MCF 10A (cell line): ENCODE measurements around the gene RAB36. TPM values are rescaled to one million over a fixed set of nuclear protein-coding genes. Genes with fewer than 3 reads are reported as not detected.

Experiments used
- BruUV-seq: library from RNA; stranded (reverse); fragments of 400-500 nt; replicated peaks from 2 replicates; lab custom pipeline; 2021; lab: Mats Ljungman, UMichigan
- CTCF ChIA-PET: fragments of 300-600 bp; sonication (Branson Sonifier 250); formaldehyde crosslinking; extraction: SDS; loops from one replicate; lab custom pipeline; 2021; ENCODE audit warnings: antibody characterized with exemption, inconsistent platforms; lab: Yijun Ruan, JAX
- POLR2A ChIA-PET: fragments of 300-600, 350-650 bp; sonication (Branson Sonifier 250); formaldehyde crosslinking; extraction: SDS; loops from one replicate; lab custom pipeline; 2020; ENCODE audit warnings: antibody characterized with exemption, inconsistent platforms; lab: Yijun Ruan, JAX
- DNase-seq: peaks from one replicate; pipeline ENCODE4 v3.0.0-alpha.2; 2018; ENCODE audit not compliant: unreplicated experiment
- H3K27ac Mint-ChIP-seq: one replicate; pipeline ENCODE4 v1.8.0; 2022; ENCODE audit warnings: mild to moderate bottlenecking, low read depth, mixed read lengths; ENCODE audit not compliant: unreplicated experiment
- H3K27me3 Mint-ChIP-seq: one replicate; pipeline ENCODE4 v1.8.0; 2022; ENCODE audit warnings: mixed read lengths; ENCODE audit not compliant: insufficient read depth, unreplicated experiment
- H3K36me3 Mint-ChIP-seq: one replicate; pipeline ENCODE4 v1.8.0; 2022; ENCODE audit warnings: mild to moderate bottlenecking, moderate library complexity, mixed read lengths; ENCODE audit not compliant: insufficient read depth, unreplicated experiment
- H3K4me1 Mint-ChIP-seq: one replicate; pipeline ENCODE4 v1.8.0; 2022; ENCODE audit warnings: mixed read lengths; ENCODE audit not compliant: insufficient read depth, unreplicated experiment
- H3K4me3 Mint-ChIP-seq: one replicate; pipeline ENCODE4 v1.8.0; 2022; ENCODE audit warnings: mild to moderate bottlenecking, moderate library complexity, mixed read lengths; ENCODE audit not compliant: unreplicated experiment
- H3K9me3 Mint-ChIP-seq: one replicate; pipeline ENCODE4 v1.8.0; 2022; ENCODE audit warnings: mixed read lengths; ENCODE audit not compliant: unreplicated experiment
- CTCF ChIP-seq: fragments of 200-600 bp; IDR thresholded peaks from one replicate; pipeline ENCODE4 v1.8.0; 2022; ENCODE audit warnings: antibody characterized with exemption, mild to moderate bottlenecking; ENCODE audit not compliant: unreplicated experiment
- intact Hi-C: fragments of 100-400 bp; cut with micrococcal nuclease; formaldehyde crosslinking; loops from 2 replicates; pipeline ENCODE4 v1.14.1; 2022
- total RNA-seq: library from RNA; stranded (reverse); gene quantifications from 2 replicates; pipeline ENCODE4 v1.2.3, GENCODE V29; 2022

The RAB36 gene
- total RNA-seq, 1 experiment from 2014 or later, result 8.5 TPM

GRCh38 chr22:23213022-23213555 lies 67.8 kb downstream of the RAB36 start:
- BruUV-seq, result no TSS peak
- ChIA-PET POLR2A (interaction anchor here (1.6 kb wide), 1 partner anchor 12 kb away, joined by 4 read pairs; no protein-coding TSS in a partner anchor), CTCF (interaction anchor here (0.9 kb wide), 1 partner anchor 78 kb away, joined by 3 read pairs; no protein-coding TSS in a partner anchor)
- H3K27ac Mint-ChIP-seq, result no peak overlapping the region
- no peak for TF ChIP-seq CTCF
- H3K27me3 Mint-ChIP-seq, result no peaks in the 10 kb centered on the region
- H3K4me3 Mint-ChIP-seq, result no peak overlapping the region
- peaks cover 17% of the 10 kb centered on the region for H3K4me1 Mint-ChIP-seq
- no peak for DNase-seq
- intact Hi-C loops, result no loop called here
- H3K9me3 Mint-ChIP-seq, result no peaks in the 10 kb centered on the region
- H3K36me3 Mint-ChIP-seq, result no peaks in the 10 kb centered on the region

GRCh38 chr22:23213581-23214334 lies 68.5 kb downstream of the RAB36 start:
- no peaks in the 10 kb centered on the region for H3K27me3 Mint-ChIP-seq
- DNase-seq, result no peak
- H3K36me3 Mint-ChIP-seq, result no peaks in the 10 kb centered on the region
- H3K27ac Mint-ChIP-seq, result no peak overlapping the region
- ChIA-PET POLR2A (no interaction called here), CTCF (interaction anchor here (0.6 to 0.9 kb wide), 2 partner anchors 77 to 199 kb away, joined by 3 to 4 read pairs; no protein-coding TSS in a partner anchor)
- BruUV-seq, result no TSS peak
- no peak for TF ChIP-seq CTCF
- no peak overlapping the region for H3K4me3 Mint-ChIP-seq
- peaks cover 18% of the 10 kb centered on the region for H3K4me1 Mint-ChIP-seq
- intact Hi-C loops, result no loop called here
- no peaks in the 10 kb centered on the region for H3K9me3 Mint-ChIP-seq

Other genes starting within 250 kb of the RAB36 start
- 0.82 and 0.98 TPM in 2 replicates for gene GNAZ, start 75.0 kb upstream of the RAB36 start, total RNA-seq
- not detected in 2 replicates for gene RSPH14, start 3.5 kb upstream of the RAB36 start, total RNA-seq
- 62.2 and 77.9 TPM in 2 replicates for gene BCR, start 35.0 kb downstream of the RAB36 start, total RNA-seq